Spleen (tissue), 7 donors: ENCODE measurements around the gene LRMDA.

Source experiments
- CTCF ChIP-seq, 11 experiments: fragments of 200-600 bp in 7 of 11; fragments of 450-650 bp in 4 of 11; sonication (generic) in 4 of 11; IDR thresholded peaks in 8 of 11; conservative IDR thresholded peaks in 3 of 11; 1 replicate in 7 of 11; 2 replicates in 4 of 11; pipeline versions ENCODE4 v1.4.0 to v1.8.0; 2016 to 2021; ENCODE audit warnings: antibody characterized with exemption in 11 of 11, inconsistent platforms in 4 of 11, mild to moderate bottlenecking in 1 of 11
- POLR2A ChIP-seq, 3 donors: fragments of 450-650 bp; IDR thresholded peaks; one replicate each; pipeline ENCODE4 v1.5.1; 2017; ENCODE audit warnings: antibody characterized with exemption in 3 of 3, mild to moderate bottlenecking in 1 of 3
- POLR2AphosphoS5 ChIP-seq, 3 donors: sonication (generic); formaldehyde crosslinking; IDR thresholded peaks; one replicate each; pipeline ENCODE4 v1.5.1; 2017; ENCODE audit warnings: antibody characterized with exemption in 3 of 3
- donor health status: DM: no; HTN: no; CAD: no; lungs with moderate emphysema.
- donor health status: DM: no; HTN: no; CAD: no.
- donor health status: DM: no; HTN: no; CAD: no.

- TF ChIP-seq POLR2AphosphoS5 (IDR thresholded peaks at IDR 0.05) (no peak), CTCF (IDR thresholded peaks at IDR 0.05 in 8 of 11, conservative IDR thresholded peaks at IDR 0.05 in 3 of 11) (no peak), POLR2A (IDR thresholded peaks at IDR 0.05) (no peak)
Observed at GRCh38 chr10:76576276-76576962, 1145.0 kb downstream of the LRMDA start.
